Measurements from ENCODE around the gene RAD51B.

RAD51B gene

GRCh38 chr14:68735856-68736255 lies 916.3 kb downstream of the RAD51B start:
- TF ChIP-seq CTCF (IDR thresholded peaks at IDR 0.05; ENCODE audit: extremely low read depth, missing control alignments) = no peak
- DNase-seq (ENCODE audit: low spot score) = no peak

- DNase-seq (ENCODE audit: low spot score) = no peak
- no peak for TF ChIP-seq CTCF (IDR thresholded peaks at IDR 0.05; ENCODE audit: extremely low read depth, missing control alignments)
Observed at GRCh38 chr14:68736471-68736871, 916.9 kb downstream of the RAD51B start.

GRCh38 chr14:68737086-68737485 lies 917.5 kb downstream of the RAD51B start:
- no peak for DNase-seq (ENCODE audit: low spot score)
- TF ChIP-seq CTCF (IDR thresholded peaks at IDR 0.05; ENCODE audit: extremely low read depth, missing control alignments) = no peak

GRCh38 chr14:68738559-68738958 lies 919.0 kb downstream of the RAD51B start:
- no peak for TF ChIP-seq CTCF (IDR thresholded peaks at IDR 0.05; ENCODE audit: extremely low read depth, missing control alignments)
- DNase-seq (ENCODE audit: low spot score) = no peak

- TF ChIP-seq CTCF (IDR thresholded peaks at IDR 0.05; ENCODE audit: extremely low read depth, missing control alignments) = no peak
- no peak for DNase-seq (ENCODE audit: low spot score)
Observed at GRCh38 chr14:68739701-68740100, 920.1 kb downstream of the RAD51B start.

- TF ChIP-seq CTCF (IDR thresholded peaks at IDR 0.05; ENCODE audit: extremely low read depth, missing control alignments) = no peak
- DNase-seq (ENCODE audit: low spot score) = no peak
Observed at GRCh38 chr14:68740788-68741476, 921.4 kb downstream of the RAD51B start.

- DNase-seq (ENCODE audit: low spot score) = no peak
- no peak for TF ChIP-seq CTCF (IDR thresholded peaks at IDR 0.05; ENCODE audit: extremely low read depth, missing control alignments)
Observed at GRCh38 chr14:68741477-68741791, 921.9 kb downstream of the RAD51B start.

Data from GM20000 (cell line).